Mucosa of descending colon (tissue), 3 donors: ENCODE data around the gene DOK5. TPM values are rescaled to one million over a fixed set of nuclear protein-coding genes. Genes with fewer than 3 reads are reported as not detected.

Experiments used
- ATAC-seq: fragments of 200-7000 bp; cut with Tn5 transposase; one replicate; pipeline ENCODE4 v1.9.1; 2020; ENCODE audit warnings: mild to moderate bottlenecking, moderate library complexity
- DNase-seq, 3 donors: peaks; one replicate each; pipeline ENCODE4 v3.0.0-alpha.2; 2020
- H3K36me3 ChIP-seq: fragments of 200-600 bp; one replicate; pipeline ENCODE4 v1.8.0; 2021; ENCODE audit warnings: low read depth, mild to moderate bottlenecking
- H3K4me1 ChIP-seq: fragments of 200-600 bp; one replicate; pipeline ENCODE4 v1.8.0; 2021; ENCODE audit warnings: low read depth, mild to moderate bottlenecking
- H3K4me3 ChIP-seq: fragments of 200-600 bp; one replicate; pipeline ENCODE4 v1.8.0; 2021; ENCODE audit warnings: mild to moderate bottlenecking
- H3K9me3 ChIP-seq: fragments of 200-600 bp; one replicate; pipeline ENCODE4 v1.8.0; 2021; ENCODE audit warnings: mild to moderate bottlenecking
- CTCF ChIP-seq: fragments of 200-600 bp; IDR thresholded peaks from one replicate; pipeline ENCODE4 v1.8.0; 2022; ENCODE audit warnings: antibody characterized with exemption, mild to moderate bottlenecking
- intact Hi-C, 2 donors: fragments of 100-400 bp; cut with DNase I in 1 of 2; cut with micrococcal nuclease in 1 of 2; formaldehyde crosslinking; loops; one replicate each; pipeline versions ENCODE4 v1.11.0 to v1.11.1; 2022; cut with DNase I, micrococcal nuclease
- total RNA-seq, 3 donors: library from RNA; stranded (reverse); fragmentation: NEBNext Ultra II Directional in 2 of 3; extraction: Animal tissue kit (Norgen Biotek cat#: 25700) in 2 of 3; gene quantifications; one replicate each; pipeline versions ENCODE4 v1.2.1 to v1.2.4, GENCODE V29; 2021 to 2023
- donor health status: DM: no; HTN: no; CAD: no; lungs with moderate emphysema.
- donor health status: DM: no; HTN: no; CAD: no.
- donor health status: DM: no; HTN: yes; CAD: no.

Gene DOK5
- total RNA-seq, 3 donors from 2014 or later, result 0.29 to 2.3 (median 0.67) TPM

GRCh38 chr20:54587408-54587807 lies 112.0 kb downstream of the DOK5 start:
- Histone ChIP-seq H3K9me3 (no peaks in the 10 kb centered on the region), H3K4me3 (no peak overlapping the region), H3K4me1 (no peaks in the 10 kb centered on the region), H3K36me3 (no peaks in the 10 kb centered on the region)
- TF ChIP-seq CTCF, result no peak
- DNase-seq (no peak), ATAC-seq (no peak)
- intact Hi-C loops, result no loop called here

- no peak for TF ChIP-seq CTCF
- Histone ChIP-seq H3K4me1 (no peaks in the 10 kb centered on the region), H3K36me3 (no peaks in the 10 kb centered on the region), H3K9me3 (no peaks in the 10 kb centered on the region), H3K4me3 (no peak overlapping the region)
- intact Hi-C loops, result no loop called here
- no peak for DNase-seq
- ATAC-seq, result no peak
Measured at GRCh38 chr20:54589402-54590030, 114.1 kb downstream of the DOK5 start.

GRCh38 chr20:54590856-54591255 lies 115.5 kb downstream of the DOK5 start:
- TF ChIP-seq CTCF, result no peak
- Histone ChIP-seq H3K4me3 (no peak overlapping the region), H3K36me3 (no peaks in the 10 kb centered on the region), H3K4me1 (no peaks in the 10 kb centered on the region), H3K9me3 (no peaks in the 10 kb centered on the region)
- intact Hi-C loops, result no loop called here
- DNase-seq (no peak), ATAC-seq (no peak)

- no peak overlapping the region for H3K4me3 ChIP-seq
- intact Hi-C loops, result no loop called here
Measured at GRCh38 chr20:54596651-54597050, 121.3 kb downstream of the DOK5 start.

GRCh38 chr20:54598352-54598751 lies 123.0 kb downstream of the DOK5 start:
- intact Hi-C loops, result no loop called here
- H3K4me3 ChIP-seq, result no peak overlapping the region
- TF ChIP-seq CTCF, result no peak
- DNase-seq (no peak), ATAC-seq (no peak)
- no peaks in the 10 kb centered on the region for H3K9me3 ChIP-seq
- H3K4me1 ChIP-seq, result no peaks in the 10 kb centered on the region
- H3K36me3 ChIP-seq, result no peaks in the 10 kb centered on the region

More at GRCh38 chr20:54596651-54597050, 121.3 kb downstream of the DOK5 start:
- Histone ChIP-seq H3K9me3 (no peaks in the 10 kb centered on the region), H3K4me1 (no peaks in the 10 kb centered on the region), H3K36me3 (no peaks in the 10 kb centered on the region)
- no peak for TF ChIP-seq CTCF
- no peak for ATAC-seq
- no peak for DNase-seq

GRCh38 chr20:54600634-54601033 lies 125.2 kb downstream of the DOK5 start:
- Histone ChIP-seq H3K4me1 (no peaks in the 10 kb centered on the region), H3K9me3 (no peaks in the 10 kb centered on the region), H3K36me3 (no peaks in the 10 kb centered on the region), H3K4me3 (no peak overlapping the region)
- no peak for DNase-seq
- no peak for TF ChIP-seq CTCF
- no peak for ATAC-seq
- intact Hi-C loops, result no loop called here
